HG03025 (cell line): ENCODE data around the gene OR5A2.
"Not testable (repeated sequence)": the region's sequence is repeated elsewhere in the genome, so short reads cannot be mapped to it uniquely, and the experiment has no call there.

ENCODE experiments used
- ATAC-seq: cut with Tn5 transposase; IDR thresholded peaks from one replicate; pipeline ENCODE4 v1.9.1; 2021; ENCODE audit warnings: mild to moderate bottlenecking, moderate library complexity; ENCODE audit not compliant: unreplicated experiment, low FRiP score

The OR5A2 gene, protein sequence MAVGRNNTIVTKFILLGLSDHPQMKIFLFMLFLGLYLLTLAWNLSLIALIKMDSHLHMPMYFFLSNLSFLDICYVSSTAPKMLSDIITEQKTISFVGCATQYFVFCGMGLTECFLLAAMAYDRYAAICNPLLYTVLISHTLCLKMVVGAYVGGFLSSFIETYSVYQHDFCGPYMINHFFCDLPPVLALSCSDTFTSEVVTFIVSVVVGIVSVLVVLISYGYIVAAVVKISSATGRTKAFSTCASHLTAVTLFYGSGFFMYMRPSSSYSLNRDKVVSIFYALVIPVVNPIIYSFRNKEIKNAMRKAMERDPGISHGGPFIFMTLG

DNA sequence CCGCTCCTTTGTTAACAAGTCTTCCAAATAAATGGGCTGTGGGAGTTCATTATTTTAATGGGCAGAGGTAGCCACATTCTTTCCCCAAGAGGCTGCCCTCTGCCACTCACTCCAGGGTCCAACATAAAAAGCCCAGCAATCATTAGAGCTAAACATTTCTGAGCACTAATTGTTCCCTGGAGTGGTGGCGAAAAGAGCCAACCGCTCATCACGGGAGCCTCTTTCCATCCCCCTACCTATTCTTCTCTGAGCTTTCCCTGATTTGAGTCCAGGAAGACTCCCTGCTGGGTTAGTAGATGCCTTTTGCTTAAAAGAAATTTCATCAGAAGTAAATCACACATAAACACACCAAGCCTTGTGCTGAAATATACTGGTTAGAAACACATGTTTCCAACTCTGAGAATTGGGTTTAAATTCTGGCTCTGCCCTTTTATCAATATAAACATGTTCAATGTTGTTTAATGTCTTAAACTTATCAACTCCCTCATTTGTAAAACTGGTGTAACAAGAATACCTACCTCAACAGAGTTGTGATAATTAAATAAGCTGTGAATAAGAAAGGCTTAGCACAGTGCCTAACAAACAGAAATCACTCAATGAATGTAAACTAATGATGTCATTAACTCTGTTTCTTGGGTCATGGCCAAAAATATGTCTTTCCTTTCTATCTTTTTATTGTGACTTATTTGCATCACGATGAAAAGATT, at the start of gene OR5A2:
OR5A2 (minus strand) TSS at position 53 of the 707 bp plus-strand sequence. CDS start 3,460 bp downstream, outside the sequence.
- ATAC-seq: no peak

DNA sequence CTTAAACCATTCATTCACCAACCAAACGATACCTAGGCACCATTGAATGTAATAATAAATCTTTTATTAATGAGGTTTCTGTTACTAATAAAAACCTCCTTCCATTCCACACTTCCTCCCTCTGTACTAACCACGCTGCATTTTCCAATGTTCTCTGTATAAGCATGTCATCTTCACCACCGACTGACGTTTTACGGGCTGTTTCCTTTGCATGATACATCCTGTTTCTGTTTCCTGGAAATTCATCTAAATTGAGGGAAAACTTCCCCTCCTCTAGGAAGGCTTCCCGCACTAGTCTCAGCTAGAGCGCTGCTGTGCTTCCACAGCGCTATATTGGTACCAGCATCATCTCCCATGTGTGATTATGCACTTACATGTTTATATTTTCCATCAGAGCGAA, 49.0 kb upstream of the OR5A2 start:
- no peak for ATAC-seq

DNA sequence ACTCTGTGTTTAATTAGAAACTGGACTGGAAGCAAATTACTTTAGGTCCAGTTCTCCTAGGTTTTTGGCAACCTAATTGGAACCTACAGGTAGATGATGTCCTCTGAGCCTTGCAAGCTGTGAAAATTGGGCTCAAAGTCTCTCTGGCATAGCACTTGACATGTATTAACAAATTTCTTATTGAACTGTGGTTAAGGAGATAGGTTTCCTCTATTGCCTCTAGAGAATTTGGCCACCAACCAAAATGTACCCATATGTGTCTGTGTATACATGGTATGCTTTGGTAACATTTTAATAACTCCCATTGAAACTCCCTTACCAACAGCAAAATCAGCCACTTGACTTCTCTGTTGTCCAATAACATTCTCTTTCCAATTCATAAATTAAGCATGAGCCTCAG, 46.8 kb upstream of the OR5A2 start, which contains the start of gene OR4D10:
OR4D10 (plus strand) TSS at position 301 of the 400 bp plus-strand sequence. CDS start 4,115 bp downstream, outside the sequence.
- no peak for ATAC-seq

DNA sequence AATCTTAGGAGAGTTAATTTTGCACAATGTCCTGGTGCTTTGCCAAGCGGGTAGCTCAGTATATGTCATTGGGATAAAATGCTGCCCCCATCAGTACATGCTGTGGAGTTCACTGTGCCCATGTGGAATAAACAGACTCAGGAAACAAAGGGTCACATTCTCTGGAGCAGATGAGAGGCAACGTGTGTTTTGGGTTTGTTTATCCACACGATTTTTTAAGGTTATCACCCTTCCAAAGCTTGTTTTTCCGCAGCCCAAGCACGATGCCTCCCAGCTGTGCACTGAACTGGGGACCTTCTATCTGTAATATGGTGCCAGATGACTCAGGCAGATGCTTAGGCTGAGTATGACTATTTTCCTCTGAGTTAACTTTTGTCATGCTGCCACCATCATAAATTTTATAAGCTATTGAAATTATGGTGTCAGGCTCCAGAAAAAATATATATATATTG, 37.0 kb upstream of the OR5A2 start:
- ATAC-seq: no peak

DNA sequence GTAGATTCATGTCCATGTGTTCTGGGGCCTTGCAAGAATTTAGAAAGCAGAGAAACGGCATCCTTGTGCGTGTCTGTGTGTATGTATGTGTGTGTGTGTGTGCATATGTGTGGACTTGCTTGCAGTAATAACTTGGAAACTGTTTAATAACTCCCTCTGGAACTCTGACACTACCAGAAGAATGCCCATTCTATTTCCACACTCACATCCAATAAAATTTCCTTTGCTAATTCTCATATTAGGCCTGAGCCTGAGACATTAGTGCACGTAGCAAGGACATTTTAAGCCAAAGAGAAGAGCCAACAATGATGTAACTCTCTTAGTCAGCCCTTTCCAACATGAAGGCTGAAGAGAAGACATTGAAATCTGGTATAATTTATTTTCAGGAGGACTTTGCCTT, 33.7 kb upstream of the OR5A2 start:
- ATAC-seq: no peak

DNA sequence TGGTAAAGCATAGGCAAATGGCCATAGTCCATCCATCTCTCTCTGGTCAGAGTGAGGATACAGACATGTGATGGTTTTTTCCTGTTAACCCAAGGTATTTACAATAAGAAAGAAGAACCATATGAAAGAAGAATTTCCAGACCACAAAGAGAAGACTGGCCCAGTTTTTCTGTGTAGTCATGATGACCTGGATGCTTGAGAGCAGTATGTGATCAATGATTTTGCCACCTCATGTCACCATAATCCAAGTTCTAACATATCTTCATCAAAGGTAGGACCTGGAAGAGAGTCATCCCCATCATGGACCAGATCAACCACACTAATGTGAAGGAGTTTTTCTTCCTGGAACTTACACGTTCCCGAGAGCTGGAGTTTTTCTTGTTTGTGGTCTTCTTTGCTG, 30.4 kb upstream of the OR5A2 start, which contains the start of gene OR4D6:
OR4D6 (plus strand) TSS at position 301 of the 400 bp plus-strand sequence; CDS start at position 301, 0 bp downstream.
- ATAC-seq: no peak

DNA sequence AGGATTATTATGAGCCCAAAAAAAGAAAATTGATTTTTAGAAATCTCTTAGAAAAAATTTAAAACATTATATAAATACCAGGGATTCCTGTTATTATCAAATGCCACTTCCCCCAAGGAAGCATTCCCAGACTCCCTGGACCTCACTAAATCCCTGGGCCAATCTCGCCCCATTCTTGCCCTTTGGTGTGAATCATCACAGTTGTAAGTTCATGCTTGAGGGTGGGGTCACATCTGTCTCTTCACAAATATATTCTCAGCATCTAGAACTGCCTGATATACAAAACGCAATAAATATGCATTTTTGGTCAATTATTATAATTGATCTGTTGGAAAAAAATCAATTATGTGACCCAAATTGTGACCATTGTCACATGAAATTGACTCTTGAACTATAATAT, 22.3 kb upstream of the OR5A2 start:
- no peak for ATAC-seq

DNA sequence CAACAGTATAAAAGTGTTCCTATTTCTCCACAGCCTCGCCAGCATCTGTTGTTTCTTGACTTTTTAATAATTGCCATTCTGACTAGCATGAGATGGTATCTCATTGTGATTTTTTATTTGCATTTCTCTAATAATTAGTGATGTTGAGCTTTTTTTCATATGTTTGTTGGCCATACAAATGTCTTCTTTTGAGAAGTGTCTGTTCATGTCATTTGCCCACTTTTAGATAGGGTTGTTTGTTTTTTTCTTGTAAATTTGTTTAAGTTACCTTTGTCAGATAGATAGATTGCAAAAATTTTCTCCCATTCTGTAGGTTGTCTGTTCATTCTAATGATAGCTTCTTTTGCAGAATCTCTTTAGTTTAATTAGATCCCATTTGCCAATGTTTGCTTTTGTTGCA, 19.4 kb upstream of the OR5A2 start:
- ATAC-seq: not testable (repeated sequence)

DNA sequence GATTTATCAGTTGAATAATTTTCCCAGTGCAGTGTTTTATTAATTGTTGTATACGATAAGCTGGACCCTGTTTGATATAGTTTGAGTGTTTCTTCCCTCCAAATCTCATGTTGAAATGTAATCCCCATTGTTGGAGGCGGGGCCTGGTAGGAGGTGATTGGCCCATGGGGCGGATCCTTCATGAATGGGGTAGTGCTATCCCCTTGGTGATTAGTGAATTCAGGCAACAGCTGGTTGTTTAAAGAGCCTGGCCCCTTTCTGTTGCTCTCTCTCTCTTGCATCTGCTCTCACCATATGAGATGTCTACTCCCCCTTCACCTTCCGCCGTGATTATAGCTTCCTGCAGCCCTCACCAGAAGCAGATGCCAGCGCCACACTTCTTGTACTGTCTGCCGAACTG, 11.6 kb upstream of the OR5A2 start:
- no peak for ATAC-seq

DNA sequence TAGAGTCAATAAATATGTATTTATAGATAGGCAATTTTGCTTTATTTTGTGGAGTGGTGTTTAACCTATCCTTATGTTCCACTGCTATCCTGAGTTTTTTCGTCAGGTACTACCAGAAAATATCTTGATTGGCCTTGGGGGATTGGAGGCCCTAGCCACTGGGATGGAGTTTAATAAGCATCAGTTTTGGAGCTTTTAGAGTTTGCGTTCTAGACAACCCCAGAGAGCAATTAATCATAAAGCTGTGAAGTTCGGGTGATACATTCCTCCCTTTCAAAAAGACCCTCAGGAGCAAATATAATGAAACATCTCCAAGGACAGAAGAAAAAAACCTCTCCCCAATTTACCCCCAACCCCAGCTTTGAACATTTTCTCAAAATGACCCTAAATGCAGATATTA, 10.0 kb upstream of the OR5A2 start, which contains the start of gene OR5A1:
OR5A1 (plus strand) TSS at position 301 of the 400 bp plus-strand sequence. CDS start 6,700 bp downstream, outside the sequence.
- ATAC-seq: no peak

DNA sequence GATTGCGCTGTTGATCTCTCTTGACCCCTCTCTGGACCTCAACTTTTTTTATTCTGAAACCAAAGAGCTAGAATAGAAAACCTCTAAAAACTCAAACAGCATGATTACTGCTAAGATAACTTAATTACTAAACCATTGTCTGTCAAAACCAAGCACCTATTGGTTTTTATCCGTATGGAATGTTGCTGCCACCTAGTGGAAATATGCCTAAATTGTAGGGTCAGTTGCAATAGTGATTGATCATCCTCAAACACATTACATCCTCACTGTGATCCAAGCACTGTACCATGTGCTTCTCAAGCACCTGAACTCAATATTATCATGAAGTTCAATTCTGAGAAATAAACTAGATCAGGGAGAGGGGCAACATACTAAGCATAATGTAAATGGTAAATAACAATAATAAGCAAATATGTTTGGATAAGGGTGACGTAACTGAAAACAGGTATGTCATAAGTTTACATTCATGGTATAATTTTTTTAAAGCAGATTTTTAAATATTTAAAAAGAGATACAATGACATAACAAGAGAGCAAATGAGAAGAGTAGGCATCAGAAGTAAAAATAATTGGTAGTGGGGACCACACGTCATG, 3.8 kb upstream of the OR5A2 start:
- ATAC-seq: no peak

DNA sequence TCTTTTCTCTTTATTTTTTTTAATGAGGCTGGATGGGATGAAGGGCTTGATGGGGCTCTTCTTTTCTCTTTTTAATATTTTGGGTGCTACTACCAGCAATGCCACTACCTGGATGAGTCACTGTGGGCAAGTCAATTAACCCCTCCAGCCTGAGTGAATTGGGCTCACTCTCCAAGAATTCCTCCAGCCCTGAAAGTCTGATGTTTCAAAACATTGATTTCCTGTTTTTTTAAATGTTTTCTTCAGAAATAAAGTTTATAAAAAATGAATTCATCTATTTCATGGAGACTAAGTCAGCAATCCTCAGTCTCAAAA, 812 bp upstream of the OR5A2 start:
- ATAC-seq: no peak

DNA sequence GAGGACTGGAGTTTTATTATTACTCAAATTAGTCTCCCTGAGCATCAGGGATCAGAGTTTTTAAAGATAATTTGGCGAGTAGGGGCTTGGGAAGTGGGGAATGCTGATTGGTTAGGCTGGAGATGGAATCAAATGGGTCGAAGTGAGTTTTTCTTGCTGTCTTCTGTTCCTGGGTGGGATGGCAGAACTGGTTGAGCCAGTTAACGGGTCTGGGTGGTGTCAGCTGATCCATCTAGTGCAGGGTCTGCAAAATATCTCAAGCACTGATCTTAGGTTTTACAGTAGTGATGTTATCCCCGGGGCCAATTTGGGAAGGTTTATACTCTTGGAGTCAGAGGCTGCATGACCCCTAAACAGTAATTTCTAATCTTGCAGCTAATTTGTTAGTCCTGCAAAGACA, 1.1 kb downstream of the OR5A2 start:
- no peak for ATAC-seq

DNA sequence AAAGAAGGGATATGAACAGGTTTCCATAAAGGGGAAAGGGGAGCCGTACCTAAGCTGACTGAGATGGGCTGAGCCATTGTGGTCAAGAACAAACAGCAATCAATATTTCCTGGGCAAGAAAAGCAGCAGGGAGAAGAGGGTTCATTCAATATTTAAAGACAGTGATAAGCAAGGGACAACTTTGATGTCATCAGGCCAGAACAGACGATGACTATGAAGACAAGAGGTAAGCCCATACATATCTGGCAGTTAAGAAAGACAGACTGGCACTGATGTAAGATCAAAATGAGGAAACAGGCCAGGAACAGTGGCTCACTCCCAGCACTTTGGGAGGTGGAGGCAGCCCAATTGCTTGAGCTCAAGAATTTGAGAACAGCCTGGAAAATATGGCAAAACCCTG, 2.4 kb downstream of the OR5A2 start:
- no peak for ATAC-seq

DNA sequence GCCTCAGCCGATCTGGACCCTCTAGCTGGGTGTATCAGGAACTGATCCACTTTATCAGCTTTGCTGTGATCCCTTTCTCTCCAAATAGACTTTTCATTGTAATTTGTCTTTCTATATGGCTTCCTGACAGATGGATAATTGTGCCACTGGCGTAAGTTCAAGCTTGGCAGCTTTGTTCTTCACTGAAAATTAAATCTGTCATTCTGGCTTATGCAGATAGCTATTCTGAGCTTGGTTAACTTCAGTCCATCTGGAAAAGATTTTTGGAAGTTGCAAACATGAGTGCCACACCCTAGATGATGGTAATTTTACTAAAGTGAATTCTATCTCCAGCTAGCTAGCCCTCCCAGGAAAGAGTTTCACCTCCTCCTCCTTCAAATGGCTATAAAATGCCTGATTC, 8.1 kb downstream of the OR5A2 start:
- ATAC-seq: no peak

DNA sequence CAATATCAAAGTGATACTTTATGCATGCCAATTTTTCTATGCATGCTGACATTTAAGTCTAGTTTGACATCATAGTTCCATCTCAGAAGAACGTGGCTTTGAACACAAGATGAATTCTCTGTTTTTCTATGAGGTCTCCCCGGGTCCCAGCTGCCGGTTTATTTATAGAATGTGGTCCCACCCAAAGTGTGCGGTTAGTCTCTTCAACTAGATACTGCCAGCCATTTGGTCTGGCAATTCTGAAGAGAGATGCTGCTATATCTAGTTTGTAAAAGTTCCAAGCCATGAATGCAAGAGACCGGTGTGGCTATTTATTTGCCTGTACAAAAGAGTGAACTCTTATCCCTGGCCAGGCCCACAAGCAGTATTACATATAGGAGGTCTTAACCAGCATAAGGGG, 9.2 kb downstream of the OR5A2 start:
- no peak for ATAC-seq

DNA sequence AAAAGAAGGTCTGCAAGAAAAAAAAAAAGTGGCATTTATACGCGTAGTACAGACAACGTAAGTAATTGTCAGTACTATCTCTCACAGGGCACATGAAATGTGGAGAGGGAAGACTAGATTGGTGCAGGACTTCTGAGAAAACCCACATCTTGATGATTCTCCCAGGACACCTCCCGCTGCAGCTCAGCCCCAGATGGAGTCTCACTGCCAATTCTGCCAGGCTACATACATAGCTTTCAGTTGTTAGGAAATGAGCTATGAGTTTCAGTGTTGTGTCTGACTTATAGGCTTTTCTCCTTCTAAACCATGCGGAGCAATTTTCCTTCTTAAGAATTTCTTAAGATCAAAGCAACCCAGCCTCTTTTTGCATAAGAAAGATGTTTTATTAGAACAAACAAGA, 9.6 kb downstream of the OR5A2 start:
- ATAC-seq: no peak

DNA sequence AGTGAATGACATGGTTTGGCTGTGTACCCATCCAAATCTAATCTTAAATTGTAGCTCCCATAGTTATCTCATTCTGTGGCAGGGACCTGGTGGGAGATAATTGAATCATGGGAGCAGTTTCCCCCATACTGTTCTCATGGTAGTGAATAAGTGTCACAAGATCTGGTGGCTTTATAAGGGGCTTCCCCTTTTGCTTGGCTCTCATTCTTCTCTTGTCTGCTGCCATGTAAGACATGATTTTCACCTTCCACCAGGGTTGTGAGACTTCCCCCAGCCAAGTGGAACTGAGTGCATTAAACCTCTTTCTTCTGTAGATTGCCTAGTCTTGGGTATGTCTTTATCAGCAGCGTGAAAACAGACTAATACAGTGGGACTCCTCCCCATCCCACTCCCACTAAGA, 11.1 kb downstream of the OR5A2 start:
- no peak for ATAC-seq

DNA sequence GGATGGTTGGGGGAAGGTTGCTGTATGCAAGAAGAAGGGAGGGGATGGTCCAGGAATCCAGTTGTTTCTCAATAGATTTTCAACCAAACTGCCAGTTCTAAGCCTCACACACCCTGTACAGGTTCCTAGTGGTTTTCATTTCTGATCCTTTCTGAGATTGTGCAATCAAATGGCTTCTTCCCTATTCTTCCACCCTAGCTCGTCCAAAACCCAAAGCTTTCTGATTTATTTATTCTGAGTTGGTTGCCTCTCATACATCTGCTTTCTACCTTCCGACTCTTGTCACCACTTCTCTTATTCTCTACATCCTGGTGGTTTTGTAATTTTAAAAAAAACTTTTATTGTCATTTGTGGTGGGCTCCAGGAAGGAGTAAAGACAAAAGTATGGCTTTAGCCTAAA, 12.6 kb downstream of the OR5A2 start:
- ATAC-seq: no peak

DNA sequence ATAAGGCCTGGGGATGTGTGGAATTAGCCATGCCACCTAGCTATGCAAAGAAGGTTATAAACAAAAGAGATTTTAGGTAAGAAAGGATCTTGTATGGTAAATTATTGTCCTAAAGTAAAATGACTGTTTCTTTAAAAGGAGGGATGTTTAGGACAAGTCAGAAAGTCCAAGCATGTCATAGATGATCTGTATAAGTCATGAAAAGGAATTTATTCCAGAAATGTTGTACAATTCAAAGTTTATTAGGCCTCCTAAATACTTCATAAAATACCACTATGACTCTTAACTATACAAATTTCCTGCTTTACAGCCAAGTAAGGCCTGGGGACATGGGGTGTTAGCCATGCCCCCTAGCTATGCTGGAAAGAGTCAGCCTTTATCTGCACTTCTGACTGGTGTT, 22.7 kb downstream of the OR5A2 start:
- no peak for ATAC-seq

DNA sequence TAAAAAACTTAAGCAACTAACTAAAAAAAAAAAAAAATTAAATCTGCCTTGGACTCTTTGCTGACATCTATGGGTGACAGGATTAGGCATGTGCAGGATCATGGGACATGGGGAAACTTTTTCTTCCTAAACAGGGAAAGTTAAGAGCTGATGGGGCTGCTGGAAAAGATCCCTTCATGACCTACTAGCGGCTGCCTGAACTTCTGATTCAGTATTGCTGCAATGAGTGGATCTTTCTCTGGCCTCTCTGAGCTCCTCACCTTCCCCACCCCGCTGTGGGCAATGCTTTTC, 25.0 kb downstream of the OR5A2 start:
- no peak for ATAC-seq
